Uterus (tissue), 2 donors: ENCODE measurements around the gene GLIS2.

Source experiments
- CTCF ChIP-seq, 4 experiments: fragments of 200-600 bp in 2 of 4; fragments of 450-650 bp in 2 of 4; sonication (generic) in 2 of 4; IDR thresholded peaks; one replicate each; pipeline ENCODE4 v1.5.1; 2016 to 2019; ENCODE audit warnings: antibody characterized with exemption in 4 of 4, mild to moderate bottlenecking in 2 of 4, moderate library complexity in 1 of 4
- POLR2A ChIP-seq, 2 donors: fragments of 450-650 bp; IDR thresholded peaks; one replicate each; pipeline ENCODE4 v1.6.1; 2016; ENCODE audit warnings: antibody characterized with exemption in 2 of 2, mild to moderate bottlenecking in 1 of 2, moderate library complexity in 1 of 2

DNA sequence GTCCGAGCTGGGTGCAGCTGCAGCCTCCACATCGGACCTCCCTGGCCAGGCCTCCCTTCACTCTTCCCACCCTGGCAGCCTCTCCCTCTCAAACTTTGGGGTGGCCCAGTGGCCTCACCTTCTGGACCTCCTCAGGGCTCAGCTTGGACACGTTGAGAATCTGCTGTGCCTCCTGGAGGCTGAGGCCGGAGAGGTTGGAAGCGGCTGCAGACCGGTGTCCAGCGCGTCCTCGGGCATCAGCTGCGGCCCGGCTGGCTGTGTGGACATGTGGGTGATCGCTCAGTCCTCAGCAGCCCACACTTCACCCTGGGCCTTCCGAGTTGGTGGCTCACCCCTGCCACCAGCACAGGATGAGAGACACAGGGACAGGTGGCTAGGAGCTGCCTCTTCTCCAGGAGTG is 25.4 kb downstream of the GLIS2 start:
- TF ChIP-seq CTCF (IDR thresholded peaks at IDR 0.05) (no peak), POLR2A (IDR thresholded peaks at IDR 0.05) (no peak)
